ENCODE data around the gene COLQ. TPM values are rescaled to one million over a fixed set of nuclear protein-coding genes. Genes with fewer than 3 reads are reported as not detected.

Gene COLQ
- polyA plus RNA-seq, 2 of the 4 experiments (the other 2 are of a cell fraction) = 0.71 to 1.1 TPM

- TF ChIP-seq ATOH8 (CRISPR knock-in tag; IDR thresholded peaks at IDR 0.05; ENCODE audit: low read depth) = no peak
- no peak for TF ChIP-seq ELK1 (IDR thresholded peaks at IDR 0.05; ENCODE audit: low read depth, low read length)
- TF ChIP-seq MAFK (IDR thresholded peaks at IDR 0.05; ENCODE audit: partially characterized antibody) = no peak
- TF ChIP-seq HDAC2 (IDR thresholded peaks at IDR 0.05) = no peak
- TF ChIP-seq FOXS1 (CRISPR knock-in tag; IDR thresholded peaks at IDR 0.05) = no peak
These were observed 70.0 kb downstream of the COLQ start (continued) for GRCh38 chr3:15451216-15452113.

GRCh38 chr3:15450438-15451215, 70.9 kb downstream of the COLQ start:
- Histone ChIP-seq H3K4me3 (no peak overlapping the region), H3K27ac (no peak overlapping the region), H3K4me1 (no peaks in the 10 kb centered on the region), H3K4me2 (no peak overlapping the region), H3K9me3 (no peaks in the 10 kb centered on the region)
- FAIRE-seq (no peak), ATAC-seq (no peak), DNase-seq (ENCODE audit: low read depth in 1 of 2, low spot score in 1 of 2) (no peak)
- TF ChIP-seq PBX3 (IDR thresholded peaks at IDR 0.05) (no peak), NPAS2 (CRISPR knock-in tag; IDR thresholded peaks at IDR 0.05; ENCODE audit: borderline replicate concordance) (no peak), EHMT2 (IDR thresholded peaks at IDR 0.05; ENCODE audit: low read depth) (no peak), ZNF302 (CRISPR knock-in tag; IDR thresholded peaks at IDR 0.05) (no peak), CHD4 (IDR thresholded peaks at IDR 0.05; ENCODE audit: borderline replicate concordance) (no peak), NFE2L2 (conservative IDR thresholded peaks at IDR 0.05; ENCODE audit: low read length) (no peak), EP300 (IDR thresholded peaks at IDR 0.05) (no peak), MAFK (IDR thresholded peaks at IDR 0.05; ENCODE audit: partially characterized antibody) (no peak), PHF8 (IDR thresholded peaks at IDR 0.05; ENCODE audit: borderline replicate concordance, low read depth) (no peak), FOSL2 (IDR thresholded peaks at IDR 0.05) (no peak), FOSL2 (CRISPR knock-in tag; IDR thresholded peaks at IDR 0.05) (no peak), ZC3H11A (IDR thresholded peaks at IDR 0.05) (no peak)
- TF ChIP-seq, protein P1, sequence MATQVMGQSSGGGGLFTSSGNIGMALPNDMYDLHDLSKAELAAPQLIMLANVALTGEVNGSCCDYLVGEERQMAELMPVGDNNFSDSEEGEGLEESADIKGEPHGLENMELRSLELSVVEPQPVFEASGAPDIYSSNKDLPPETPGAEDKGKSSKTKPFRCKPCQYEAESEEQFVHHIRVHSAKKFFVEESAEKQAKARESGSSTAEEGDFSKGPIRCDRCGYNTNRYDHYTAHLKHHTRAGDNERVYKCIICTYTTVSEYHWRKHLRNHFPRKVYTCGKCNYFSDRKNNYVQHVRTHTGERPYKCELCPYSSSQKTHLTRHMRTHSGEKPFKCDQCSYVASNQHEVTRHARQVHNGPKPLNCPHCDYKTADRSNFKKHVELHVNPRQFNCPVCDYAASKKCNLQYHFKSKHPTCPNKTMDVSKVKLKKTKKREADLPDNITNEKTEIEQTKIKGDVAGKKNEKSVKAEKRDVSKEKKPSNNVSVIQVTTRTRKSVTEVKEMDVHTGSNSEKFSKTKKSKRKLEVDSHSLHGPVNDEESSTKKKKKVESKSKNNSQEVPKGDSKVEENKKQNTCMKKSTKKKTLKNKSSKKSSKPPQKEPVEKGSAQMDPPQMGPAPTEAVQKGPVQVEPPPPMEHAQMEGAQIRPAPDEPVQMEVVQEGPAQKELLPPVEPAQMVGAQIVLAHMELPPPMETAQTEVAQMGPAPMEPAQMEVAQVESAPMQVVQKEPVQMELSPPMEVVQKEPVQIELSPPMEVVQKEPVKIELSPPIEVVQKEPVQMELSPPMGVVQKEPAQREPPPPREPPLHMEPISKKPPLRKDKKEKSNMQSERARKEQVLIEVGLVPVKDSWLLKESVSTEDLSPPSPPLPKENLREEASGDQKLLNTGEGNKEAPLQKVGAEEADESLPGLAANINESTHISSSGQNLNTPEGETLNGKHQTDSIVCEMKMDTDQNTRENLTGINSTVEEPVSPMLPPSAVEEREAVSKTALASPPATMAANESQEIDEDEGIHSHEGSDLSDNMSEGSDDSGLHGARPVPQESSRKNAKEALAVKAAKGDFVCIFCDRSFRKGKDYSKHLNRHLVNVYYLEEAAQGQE (IDR thresholded peaks at IDR 0.05) = no peak
- ChIA-PET CTCF (no interaction called here), POLR2A (no interaction called here)
- 79% methylated on average over 12 of the region's 12 CpGs for WGBS (ENCODE audit: missing lambda C conversion rate)
